PFSK-1 (cell line): ENCODE data around the gene MACF1.

ENCODE experiments used
- FOXP2 ChIP-seq: optimal IDR thresholded peaks from 2 replicates; pipeline ENCODE3; 2011; ENCODE audit warnings: borderline replicate concordance, control low read depth, inconsistent platforms; ENCODE audit not compliant: insufficient read depth; ENCODE audit errors: extremely low read length, extremely low read depth
- POLR2AphosphoS5 ChIP-seq: IDR thresholded peaks from 2 replicates; pipeline ENCODE4 v1.6.1; 2012; ENCODE audit warnings: low read depth, mild to moderate bottlenecking, control low read depth, low read length, moderate library complexity
- SIN3A ChIP-seq: IDR thresholded peaks from 2 replicates; pipeline ENCODE4 v1.6.1; 2012; ENCODE audit warnings: mild to moderate bottlenecking, low read length, moderate library complexity, borderline replicate concordance; ENCODE audit not compliant: insufficient read depth
- TAF1 ChIP-seq: IDR thresholded peaks from 2 replicates; pipeline ENCODE4 v1.6.1; 2012; ENCODE audit warnings: low read length, control low read depth, borderline replicate concordance; ENCODE audit not compliant: insufficient read depth
- TF ChIP-seq, protein P1 (sequence below), 2 experiments: IDR thresholded peaks; 2 replicates each; pipeline versions ENCODE4 v1.6.1 to v1.8.0; 2011 to 2012; ENCODE audit warnings: low read depth in 2 of 2, low read length in 2 of 2, control low read depth in 1 of 2, inconsistent platforms in 1 of 2, mild to moderate bottlenecking in 1 of 2, moderate library complexity in 1 of 2; ENCODE audit not compliant: insufficient read depth in 1 of 2

- TF ChIP-seq TAF1, result no peak
- no peak for TF ChIP-seq SIN3A
- TF ChIP-seq, protein P1, sequence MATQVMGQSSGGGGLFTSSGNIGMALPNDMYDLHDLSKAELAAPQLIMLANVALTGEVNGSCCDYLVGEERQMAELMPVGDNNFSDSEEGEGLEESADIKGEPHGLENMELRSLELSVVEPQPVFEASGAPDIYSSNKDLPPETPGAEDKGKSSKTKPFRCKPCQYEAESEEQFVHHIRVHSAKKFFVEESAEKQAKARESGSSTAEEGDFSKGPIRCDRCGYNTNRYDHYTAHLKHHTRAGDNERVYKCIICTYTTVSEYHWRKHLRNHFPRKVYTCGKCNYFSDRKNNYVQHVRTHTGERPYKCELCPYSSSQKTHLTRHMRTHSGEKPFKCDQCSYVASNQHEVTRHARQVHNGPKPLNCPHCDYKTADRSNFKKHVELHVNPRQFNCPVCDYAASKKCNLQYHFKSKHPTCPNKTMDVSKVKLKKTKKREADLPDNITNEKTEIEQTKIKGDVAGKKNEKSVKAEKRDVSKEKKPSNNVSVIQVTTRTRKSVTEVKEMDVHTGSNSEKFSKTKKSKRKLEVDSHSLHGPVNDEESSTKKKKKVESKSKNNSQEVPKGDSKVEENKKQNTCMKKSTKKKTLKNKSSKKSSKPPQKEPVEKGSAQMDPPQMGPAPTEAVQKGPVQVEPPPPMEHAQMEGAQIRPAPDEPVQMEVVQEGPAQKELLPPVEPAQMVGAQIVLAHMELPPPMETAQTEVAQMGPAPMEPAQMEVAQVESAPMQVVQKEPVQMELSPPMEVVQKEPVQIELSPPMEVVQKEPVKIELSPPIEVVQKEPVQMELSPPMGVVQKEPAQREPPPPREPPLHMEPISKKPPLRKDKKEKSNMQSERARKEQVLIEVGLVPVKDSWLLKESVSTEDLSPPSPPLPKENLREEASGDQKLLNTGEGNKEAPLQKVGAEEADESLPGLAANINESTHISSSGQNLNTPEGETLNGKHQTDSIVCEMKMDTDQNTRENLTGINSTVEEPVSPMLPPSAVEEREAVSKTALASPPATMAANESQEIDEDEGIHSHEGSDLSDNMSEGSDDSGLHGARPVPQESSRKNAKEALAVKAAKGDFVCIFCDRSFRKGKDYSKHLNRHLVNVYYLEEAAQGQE (IDR thresholded peaks at IDR 0.05; ENCODE audit: insufficient read depth in 1 of 2, low read depth in 2 of 2, low read length in 2 of 2), result no peak
- TF ChIP-seq POLR2AphosphoS5, result no peak
- no peak for TF ChIP-seq FOXP2
Observed at GRCh38 chr1:39268906-39269305, 64.4 kb downstream of the MACF1 start.
